HPDE6-E6E7 (cell line): ENCODE data around the gene IFT22.
"Not testable (repeated sequence)": the region's sequence is repeated elsewhere in the genome, so short reads cannot be mapped to it uniquely, and the experiment has no call there.

Experiments
- DNase-seq: peaks from one replicate; pipeline ENCODE4 v3.0.0; 2011; ENCODE audit warnings: missing footprints; ENCODE audit errors: extremely low spot score

Gene IFT22

DNA sequence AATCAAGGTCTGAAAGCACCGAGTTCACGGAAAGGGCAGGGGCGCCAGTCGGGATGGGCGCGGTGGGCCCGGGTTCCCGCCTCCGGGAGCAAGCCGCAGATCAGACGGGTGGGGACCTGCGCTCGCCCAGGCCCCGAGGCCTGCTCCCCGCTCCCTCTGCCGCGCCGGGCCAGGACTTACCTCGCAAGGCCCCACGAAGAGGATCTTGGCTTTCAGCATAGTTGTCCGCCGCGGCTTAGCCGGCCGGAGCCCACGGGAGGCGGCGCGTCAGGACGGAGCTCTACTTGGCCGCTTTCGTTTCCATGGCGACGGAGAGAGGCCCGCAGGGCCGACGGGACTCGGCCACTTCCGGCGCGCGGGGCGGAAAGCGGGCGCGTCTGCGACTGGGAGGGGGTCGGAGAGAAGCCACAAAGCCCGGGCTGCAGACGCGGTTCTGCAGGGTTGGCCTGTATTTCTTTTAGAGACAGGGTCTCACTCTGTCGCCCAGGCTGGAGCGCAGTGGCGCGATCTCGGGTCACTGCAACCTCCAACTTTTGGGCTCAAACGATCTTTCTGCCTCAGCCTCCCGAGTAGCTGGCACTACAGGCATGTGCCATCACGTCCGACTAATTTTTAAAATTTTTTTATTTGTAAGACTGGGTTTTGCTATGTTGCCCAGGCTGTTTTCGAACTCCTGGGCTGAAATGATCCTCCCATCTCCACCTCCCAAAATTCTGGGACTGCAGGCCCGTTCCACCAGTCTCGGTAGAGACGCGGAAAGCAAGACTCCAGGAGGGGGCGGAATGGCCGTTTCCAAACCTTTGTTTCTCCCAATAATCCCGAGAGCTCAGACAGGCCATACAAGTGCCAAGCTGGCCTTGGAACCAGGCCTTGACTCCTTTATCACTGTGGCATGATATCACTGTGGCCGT is at the start of gene IFT22:
Gene IFT22 (minus strand): TSS at position 322 of the 911 bp plus-strand sequence. CDS start 103 bp downstream, at position 219.
- peak; percentile 64 for DNase-seq

DNA sequence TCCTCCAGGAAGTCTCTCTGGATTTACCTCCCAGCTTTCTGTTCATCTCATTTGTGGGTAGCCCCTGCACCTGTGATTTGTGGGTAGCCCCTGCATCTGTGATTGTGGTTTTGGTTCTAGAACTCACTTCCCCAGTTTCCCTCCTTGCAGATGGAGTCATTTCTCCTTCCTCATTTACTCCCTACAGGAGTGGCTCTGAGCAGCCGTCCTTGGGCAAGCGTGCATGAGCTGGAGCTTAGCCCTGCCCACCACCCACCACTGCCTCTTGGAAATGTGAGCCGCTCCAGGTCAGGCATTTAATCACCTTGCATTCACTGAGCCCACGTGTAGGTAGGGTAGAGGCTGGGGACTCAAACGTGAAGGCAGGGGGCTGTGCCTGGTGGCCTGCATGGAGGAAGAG is 49.2 kb upstream of the IFT22 start:
- DNase-seq: no peak

- no peak for DNase-seq
Observed at GRCh38 chr7:101368422-101369165, 47.0 kb upstream of the IFT22 start.

- DNase-seq: no peak
Observed at GRCh38 chr7:101367676-101368075, 46.1 kb upstream of the IFT22 start.

DNA sequence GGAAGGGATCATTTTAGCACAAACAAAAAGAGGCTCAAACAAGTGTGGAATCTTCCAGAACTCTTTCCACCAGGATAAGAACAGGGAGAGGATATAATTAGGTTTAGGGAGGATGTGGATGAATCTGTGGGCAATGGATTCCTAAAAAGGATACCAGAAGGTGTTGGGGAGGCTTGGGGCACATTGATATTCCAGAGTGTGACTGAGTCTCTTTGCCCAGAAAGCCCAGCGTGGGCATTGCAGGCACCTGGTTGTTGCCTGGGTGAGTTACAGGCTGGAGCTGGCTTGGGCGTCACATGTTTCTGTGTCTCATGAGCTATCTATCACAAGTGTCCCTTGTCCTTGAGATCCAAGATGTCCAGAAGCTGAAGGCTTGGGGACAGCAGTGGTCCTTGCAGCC is 44.3 kb upstream of the IFT22 start:
- no peak for DNase-seq

DNA sequence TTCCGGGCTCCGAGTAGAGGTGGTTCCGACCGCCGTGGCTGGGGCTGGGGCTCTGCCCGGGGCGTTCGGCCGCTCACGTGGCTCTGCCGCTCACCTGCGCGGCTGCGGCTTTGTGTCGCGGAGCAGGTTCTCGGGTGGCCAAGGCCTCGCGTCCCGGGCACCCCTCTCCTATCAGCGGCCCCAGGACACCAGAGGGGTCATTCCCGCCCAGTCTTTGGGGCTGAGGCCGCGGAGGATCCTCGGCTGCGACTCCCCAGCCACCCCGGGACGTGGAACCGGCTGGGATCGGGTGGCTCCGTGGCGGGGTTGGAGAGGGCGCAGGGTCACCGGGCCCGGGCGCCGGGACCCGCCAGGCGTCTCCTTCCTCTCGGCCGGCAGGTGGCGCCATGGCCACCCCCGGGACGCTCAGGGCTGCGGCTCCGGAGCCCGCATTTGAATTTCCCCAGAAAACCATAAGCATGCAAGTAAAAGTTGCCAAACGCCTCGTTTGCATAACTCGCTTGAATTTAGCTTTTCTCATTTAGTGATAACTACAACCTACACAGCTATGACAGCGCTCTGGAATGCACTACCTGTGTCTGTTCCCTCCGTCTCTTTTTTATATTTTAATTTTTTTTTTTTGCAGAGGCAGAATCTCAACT is 42.2 kb upstream of the IFT22 start:
- DNase-seq: peak; percentile 55

- DNase-seq: no peak
Observed at GRCh38 chr7:101363196-101363733, 41.7 kb upstream of the IFT22 start.

- no peak for DNase-seq
Observed at GRCh38 chr7:101362334-101363195, 41.0 kb upstream of the IFT22 start, which contains the start of gene COL26A1. Gene COL26A1 (plus strand): TSS chr7:101362875. CDS start chr7:101363033, 158 bp downstream.

- DNase-seq: no peak
Observed at GRCh38 chr7:101357433-101357832, 35.8 kb upstream of the IFT22 start.

DNA sequence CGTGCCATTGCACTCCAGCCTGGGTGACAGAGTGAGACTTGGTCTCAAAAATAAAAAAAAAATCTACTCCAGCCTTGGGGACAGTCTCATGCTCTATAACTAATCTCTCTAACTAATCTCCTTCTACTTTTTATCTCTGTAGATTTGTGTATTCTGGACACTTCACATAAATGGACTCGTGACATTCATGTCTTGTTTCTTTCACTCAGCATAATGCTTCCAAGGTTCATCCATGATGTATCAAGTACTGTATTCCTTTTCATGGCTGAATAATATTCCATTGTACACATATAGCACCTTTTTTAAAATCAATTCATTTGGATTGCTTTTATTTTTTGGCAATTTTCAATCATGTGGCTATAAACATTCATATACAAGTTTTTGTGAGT is 31.3 kb upstream of the IFT22 start:
- no peak for DNase-seq

GRCh38 chr7:101349300-101349699 is 27.7 kb upstream of the IFT22 start:
- not testable (repeated sequence) for DNase-seq

- not testable (repeated sequence) for DNase-seq
Observed at GRCh38 chr7:101348456-101349067, 26.9 kb upstream of the IFT22 start.

- no peak for DNase-seq
Observed at GRCh38 chr7:101347477-101347876, 25.9 kb upstream of the IFT22 start.

- no peak for DNase-seq
Observed at GRCh38 chr7:101342892-101343291, 21.3 kb upstream of the IFT22 start.

DNA sequence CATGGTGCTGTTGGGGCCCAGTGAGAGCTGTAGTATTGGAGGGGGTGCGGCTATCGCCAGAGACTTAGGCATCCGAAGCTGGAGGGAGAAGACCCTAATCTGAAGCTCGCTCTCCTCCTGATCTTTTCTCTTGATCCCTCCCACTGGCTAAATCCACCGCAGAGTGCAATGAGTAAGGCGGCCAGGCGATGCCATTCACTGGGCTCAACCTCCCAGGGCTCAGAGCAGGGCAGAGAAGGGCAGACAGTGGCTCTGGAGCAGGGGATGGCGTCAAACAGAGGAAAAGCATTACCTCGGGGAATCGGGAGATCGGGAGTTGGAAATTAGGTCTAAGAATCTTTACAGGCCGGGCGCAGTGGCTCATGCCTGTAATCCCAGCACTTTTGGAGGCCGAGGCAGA is 18.8 kb upstream of the IFT22 start:
- DNase-seq: no peak

DNA sequence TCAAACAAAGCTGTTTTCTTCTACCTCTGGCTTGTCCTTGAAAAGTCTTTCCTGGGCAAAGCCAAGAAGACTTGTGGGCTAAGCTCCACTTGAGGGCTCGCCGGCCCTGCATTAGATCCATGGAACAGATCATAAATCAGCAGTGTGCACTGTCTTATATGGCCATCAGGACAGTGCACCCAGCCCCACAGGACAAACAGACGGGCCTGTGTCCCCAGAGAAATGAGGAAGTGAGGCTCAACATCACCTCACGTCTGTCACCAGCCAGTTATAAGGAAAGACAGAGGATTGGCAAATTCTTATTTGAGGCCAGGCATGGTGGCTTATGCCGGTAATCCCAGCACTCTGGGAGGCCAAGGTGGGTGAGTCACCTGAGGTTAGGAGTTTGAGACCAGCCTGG is 12.3 kb upstream of the IFT22 start:
- DNase-seq: no peak

DNA sequence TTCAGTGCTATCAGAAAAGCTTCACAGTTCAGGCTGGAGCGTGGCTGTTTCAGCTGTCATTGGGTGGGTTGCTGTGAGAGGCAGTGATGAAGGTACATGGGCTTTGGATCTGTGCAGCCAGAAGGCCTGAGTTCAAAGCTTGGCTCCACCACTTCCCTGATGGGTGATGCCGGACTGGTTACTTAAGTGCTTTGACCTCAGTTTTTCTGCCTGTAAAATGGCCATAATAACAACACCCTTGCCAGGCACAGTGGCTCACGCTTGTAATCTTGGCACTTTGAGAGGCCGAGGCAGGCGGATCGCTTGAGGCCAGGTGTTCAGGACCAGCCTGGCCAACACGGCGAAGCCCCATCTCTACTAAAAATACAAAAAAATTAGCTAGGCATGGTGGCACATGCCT is 10.4 kb upstream of the IFT22 start:
- no peak for DNase-seq

DNA sequence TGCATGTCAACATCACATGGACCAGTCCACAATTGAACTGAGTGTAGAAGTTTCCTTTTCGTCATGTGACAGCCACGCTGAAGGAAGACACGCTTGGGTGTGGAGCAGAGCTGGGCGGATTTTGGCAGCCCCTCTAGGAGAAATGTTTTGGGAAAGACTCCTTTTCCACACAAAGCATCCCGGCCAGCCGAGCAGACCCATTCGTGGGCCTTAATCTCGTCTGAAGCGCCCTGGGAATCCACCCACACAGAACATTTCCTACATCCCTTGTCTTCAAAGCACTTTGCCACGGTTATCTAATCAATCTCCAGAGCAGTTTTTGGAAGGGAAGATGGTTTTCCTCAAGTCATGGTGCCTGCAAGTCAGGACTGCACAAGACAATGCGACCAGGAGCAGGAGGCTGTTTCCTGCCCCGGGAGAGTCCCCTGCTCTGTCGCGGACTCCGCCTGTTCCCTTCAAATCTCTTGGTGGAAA is 8.4 kb upstream of the IFT22 start:
- no peak for DNase-seq

- DNase-seq: no peak
Observed at GRCh38 chr7:101328159-101328558, 6.5 kb upstream of the IFT22 start.

GRCh38 chr7:101319401-101319800 is 2.2 kb downstream of the IFT22 start:
- DNase-seq: no peak
